Activated naive CD4-positive, alpha-beta T cell (primary cell): ENCODE data around the gene CBARP.
A peak's percentile ranks its signal among the peaks of the same experiment; 100 is the strongest.

Experiments used
- DNase-seq, 4 experiments: peaks; one replicate each; lab custom pipeline; 2025; lab: John Stamatoyannopoulos, UW

Gene CBARP

DNA sequence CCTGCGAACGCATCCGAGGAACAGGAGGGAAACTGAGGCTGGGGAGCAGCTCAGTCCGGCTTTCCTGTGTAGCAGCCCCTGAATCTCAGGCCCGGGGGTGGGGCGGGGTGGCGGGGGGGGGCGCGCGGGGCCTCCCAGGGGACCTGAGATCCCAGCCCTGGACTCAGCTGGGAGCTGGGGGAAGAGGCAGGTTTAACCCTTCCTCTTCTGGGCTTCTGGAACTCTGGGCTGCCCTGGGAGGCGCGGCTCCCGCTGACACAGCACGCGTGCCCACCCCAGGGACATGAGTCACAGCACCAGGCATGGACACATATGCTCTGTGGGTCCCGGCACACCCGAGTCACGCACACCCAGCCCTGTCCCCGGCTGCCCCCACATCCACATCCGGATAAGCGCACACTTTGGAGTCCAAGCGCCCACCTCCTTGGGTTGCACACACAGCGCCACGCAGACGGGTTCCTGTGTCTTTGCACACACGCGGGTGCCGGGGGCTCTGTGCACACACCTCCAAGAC, 27.9 kb upstream of the CBARP start:
- peak in 1 of 4 experiments; percentile 48 for DNase-seq

DNA sequence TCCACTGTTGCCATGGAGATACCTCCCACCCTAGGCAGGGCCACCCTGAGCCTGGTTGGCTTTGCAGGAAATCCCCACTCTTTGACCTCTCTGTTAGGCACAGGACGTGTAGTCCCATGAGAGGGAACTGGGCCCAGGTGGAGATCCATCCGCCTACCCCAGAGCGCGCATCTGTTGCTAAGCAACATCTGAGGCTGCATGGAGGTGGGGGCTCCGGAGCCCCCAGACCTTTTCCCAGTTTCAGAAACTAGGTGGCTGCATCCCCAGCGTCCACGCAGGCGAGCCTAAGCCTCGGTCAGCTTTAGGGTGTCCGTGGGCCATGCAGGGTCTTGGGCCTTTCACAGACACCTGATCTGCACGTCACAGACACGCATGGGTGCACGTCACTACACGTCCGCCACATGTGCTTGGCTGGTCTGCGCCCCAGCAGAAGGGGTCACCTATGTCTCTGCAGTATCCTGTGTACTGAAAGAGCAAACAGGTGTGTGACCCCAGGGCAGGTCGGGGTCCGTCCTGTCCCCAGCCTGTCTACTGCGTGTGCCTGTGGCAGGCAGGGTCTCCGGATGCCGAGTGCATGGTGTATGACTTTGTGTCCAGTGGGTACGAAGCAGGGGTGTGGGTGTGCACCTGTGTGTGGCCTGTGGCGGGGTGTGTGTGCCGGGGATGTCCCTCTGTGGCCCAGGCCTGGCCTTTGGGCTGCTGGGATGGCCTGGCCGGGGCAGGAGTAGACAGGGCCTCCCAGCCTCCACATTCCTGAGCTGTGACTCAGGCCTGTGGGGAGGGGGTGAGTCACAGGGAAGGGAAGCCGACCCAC, 27.2 kb upstream of the CBARP start:
- DNase-seq, result no peak

DNA sequence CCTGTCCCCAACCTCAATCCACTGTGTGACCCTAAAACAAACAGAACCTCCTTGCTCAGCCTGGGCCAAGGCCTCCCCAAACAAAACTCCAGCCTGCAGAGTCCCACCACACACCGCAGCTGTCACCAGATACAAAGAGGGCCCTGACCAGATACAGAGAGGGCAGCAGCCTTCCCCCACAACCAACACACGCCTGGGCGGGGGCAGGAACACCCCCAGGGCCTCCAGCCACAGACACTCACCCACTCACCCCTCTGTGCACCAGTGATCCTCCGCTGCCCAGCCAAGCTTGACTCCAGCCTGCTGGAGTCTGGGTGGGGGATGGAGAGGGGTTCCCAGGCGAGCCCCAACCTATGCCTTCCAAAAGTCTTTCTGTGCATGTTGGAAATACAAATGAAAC, 25.4 kb upstream of the CBARP start:
- no peak for DNase-seq

DNA sequence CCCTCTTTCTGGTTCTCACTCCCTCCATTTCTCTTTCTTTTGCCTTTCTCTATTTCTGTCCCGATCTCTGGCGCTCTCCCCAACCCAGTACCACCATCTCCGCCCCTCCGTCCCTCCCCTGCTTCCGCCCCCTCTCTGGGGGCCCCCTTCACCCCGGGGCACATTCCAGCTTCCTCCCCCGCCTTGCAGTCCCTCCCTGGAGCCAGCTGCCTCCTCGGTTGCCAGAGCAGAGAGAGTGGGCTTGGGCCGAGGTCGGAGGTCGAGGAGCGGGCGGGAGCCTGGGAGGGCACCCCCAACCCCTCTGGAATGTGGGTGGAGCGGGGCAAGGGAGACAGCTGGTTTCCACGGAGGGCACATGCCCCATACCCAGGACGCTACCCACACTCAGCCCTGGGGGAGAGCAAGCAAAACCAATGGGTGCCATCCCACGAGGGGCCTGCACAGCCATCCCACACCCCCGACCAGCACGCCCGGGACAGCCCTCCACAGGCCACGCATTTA, 24.9 kb upstream of the CBARP start:
- DNase-seq, result no peak

DNA sequence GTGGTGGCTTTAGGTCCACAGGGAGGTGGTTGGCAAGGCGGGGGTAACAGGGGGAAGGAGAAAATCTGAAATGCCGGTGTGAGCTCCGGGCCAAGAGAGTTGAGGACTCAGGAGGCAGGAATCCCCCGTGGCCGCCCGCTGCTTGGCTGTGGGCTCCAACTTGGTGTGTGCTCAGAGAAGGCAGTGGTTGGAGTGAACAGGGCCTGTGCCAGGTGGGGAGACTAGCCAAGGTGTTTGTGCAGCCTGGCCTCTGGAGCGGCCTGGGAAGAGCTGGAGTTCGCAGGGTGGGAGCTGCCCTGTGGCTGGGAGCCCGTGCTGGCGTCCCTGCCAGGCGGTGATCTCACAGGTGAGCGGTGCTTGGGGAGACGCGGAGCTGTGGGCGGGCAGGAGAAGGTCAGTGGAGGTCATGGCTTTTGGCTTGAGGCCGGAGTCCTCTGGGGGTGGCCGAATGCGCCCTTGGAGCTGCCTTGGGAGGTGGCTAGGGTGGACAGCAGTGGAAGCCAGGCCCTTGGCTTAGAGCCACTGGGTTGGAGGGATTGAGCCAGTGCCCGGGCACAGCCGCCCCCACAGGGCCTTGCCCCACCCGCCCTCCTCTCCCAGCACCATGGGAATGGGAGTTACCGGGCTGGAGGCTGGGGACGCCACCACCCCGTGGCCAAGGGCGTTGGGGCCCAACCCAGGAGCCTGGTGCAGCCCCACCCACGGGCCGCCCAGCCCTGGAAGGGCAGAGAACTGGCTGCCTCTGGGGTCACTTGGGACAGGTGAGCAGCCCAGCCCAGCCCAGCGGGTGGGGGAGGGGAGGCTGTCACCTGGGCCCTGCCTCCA, 24.2 kb upstream of the CBARP start:
- DNase-seq, result no peak

DNA sequence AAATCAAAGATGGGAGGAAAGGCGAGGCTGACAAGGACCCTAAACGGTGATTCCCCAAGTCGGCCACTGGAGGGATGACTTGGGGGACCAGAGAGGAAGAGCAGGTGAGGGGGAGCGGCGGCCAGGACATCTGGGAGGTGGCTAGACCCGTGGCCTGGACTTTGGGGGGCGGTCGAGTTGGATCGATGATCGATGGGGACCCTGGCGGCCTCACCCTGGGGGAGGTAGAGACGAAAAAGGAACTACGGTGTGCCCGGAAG, 23.7 kb upstream of the CBARP start:
- DNase-seq, result no peak

DNA sequence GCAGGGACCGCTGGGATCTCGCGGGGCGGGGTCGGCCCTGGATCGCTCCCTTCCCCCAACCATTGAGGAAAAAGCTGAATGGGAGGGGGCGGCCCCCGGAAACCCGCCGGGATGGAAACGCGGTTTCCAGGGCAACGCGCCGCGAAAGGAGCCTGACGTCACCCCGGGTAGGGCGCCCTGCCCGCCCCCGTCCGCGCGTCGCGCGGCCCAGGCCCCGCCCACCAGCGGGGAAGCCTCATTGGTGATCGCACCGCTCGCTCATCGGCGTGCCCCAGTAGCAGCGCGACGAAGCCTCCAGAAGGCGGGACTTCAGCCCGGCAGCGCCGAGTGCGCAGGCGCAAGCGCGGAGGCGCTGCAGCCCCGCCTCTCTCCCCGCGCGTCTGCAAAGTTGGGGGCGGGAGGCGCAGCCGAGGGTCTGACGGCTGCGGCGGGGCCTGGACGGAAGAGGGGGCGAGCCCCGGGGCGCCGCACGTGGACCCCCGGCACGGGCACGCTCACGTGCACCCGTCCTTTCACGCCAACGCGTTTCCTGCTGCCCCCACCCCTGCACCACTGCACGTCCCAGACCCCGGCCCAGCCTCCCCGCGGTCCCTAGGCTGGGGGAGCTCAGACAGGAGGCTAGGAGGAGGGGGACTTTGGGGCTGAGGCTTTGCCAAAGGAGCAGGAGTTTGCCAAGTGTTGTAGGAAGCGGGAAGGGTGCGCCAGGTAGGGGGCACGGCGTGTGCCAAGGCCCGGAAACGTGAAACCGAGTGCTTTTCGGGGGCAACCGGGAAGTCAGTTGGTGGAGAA, 23.1 kb upstream of the CBARP start:
- peak; percentile 86 to 97 (median 93) for DNase-seq

DNA sequence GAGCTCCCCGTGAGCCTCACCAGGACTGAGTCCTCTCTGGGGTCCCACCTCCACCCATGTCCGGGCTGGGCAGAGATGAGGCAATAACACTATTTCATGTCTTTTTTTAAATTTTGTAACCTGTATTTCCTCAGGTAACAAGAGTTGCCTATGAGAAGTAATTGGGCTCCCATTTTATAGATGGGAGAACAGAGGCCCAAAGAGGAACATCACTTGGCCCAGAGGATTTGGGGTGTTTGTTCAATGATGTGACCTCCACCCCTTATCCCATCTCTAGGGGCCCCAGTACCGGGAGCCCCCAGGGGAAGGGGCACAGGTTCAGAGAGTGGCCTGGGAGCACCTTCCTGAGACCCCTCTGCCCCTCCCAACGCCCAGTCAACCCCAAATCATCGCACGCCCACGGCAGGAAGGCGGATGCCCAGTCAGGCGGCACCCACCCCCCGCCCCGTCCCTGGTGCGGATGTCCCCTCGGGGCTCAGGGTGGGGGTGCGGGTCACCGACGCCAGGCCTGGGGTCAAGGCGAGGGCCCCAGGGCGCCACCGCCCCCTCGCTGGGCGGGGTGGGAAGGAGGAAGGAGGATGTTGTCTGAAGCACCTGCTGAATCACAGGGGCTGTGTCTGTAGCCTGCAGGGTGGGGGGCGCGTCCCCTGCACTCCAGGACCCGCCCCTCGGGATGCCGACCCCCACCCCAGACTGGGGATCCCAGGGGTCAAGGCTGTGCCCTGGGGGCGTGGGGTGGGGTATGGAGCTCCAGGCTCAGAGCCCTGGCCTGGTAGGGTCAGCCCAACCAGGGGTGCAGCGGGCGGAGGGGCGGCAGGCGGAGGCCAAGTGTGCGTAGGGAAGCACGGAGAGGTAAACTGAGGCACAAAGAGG, 22.3 kb upstream of the CBARP start:
- peak in 2 of 4 experiments; percentile 36 to 49 for DNase-seq

DNA sequence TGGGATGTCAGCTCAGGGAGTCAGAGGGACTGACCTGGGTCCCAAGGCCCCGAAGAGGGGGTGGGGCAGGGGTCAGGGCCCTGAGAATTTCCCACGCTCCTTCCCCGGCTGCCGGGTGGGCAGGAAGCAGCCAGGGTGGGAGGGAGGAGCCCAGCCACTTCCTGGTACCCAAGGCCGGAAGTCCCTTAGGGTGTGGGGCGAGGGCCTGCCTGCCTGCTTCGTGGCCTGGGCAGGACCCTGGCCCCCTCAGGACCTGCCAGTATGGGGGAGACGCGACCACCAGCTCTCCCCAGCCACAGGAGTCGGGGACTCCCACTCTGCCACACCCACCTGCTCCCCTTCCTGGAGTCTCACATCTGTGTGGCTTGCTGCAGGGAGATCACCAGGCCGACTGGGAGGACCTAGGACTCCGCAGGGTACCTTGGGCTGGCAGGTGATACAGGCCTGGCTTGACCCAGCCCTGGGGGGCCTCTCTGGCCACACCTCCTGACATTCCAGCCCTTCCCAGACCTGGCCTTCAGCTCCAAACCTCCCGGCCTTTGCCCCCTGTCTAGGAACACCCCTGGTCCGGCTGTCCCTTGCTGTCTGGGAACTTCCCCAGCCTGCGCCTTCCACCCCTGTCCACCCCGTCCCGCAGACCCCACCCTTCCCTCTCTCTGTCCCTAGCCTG, 21.5 kb upstream of the CBARP start:
- peak in 3 of 4 experiments; percentile 43 to 66 (median 50) for DNase-seq

DNA sequence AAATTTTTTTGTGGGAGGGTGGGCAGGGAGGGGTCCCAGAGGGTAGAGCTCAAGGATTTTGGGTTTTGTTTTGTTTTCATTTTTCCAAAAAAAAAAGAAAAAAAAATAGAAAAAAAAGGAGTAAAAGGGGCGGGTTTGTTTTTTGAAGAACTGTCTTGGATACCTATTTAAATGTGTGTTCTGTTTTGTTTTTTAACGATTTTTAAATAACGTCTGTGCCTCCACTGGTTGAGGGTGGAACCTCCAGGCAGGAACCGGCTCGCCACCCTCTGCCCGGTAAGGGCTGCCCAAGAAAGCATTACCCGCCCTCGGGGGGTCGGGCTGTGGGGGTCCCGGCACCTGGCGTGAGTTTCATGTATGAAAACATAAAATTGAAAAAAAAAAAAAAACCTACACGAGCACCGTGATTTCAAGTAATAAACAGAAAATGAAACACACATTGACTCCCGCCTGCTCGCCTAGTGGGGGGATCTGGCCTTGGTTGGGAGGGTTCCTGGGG, 21.0 kb upstream of the CBARP start:
- no peak for DNase-seq

DNA sequence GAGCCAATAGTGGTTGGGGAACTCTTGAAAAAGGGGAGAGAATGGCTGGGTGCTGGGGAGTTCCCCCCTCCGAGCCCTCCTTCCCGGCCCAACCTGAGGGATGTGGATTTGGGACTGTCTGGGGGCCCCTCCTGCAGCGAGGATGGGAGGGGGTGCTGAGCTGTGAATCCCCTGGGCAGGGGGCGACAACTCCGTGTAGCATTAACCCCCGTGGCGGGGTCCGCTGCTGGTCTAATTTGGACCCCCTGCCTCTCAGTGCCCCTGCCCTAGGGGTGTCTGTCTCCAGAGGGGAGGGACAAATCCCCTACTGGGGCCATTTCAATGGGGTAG, 20.3 kb upstream of the CBARP start:
- no peak for DNase-seq

DNA sequence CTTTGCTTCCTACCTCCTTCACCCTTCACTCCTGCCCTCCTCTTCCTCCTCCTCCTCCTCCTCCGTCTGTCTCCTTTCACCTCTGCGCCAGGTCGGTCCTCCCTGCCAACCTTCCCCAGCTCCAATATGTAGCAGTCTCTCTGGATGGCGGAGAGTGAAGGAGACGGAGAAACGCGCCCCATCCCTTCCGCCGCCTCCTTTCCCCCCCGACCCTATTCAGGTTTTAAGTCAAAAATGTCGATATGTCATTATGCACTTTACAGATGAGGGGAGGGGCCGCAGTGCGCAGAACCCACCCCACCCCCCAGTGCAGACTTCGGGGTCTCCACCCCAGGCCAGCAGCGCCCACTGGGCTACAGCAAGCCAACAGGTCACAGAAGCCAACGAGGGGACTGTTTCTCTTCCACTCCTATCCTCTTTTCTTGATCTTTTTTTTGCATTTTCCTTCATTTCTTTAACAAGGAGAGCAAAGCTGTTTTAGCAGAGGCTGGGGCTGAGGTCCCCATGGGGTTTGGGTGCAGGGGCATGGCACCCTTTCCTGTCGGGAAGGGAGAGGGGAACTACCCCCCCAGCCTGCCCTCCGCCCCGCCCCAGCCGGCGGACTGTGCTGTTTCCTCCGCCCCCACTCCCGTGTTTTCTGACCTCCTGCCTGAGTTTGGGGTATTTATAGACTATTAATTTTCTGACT, 19.8 kb upstream of the CBARP start:
- no peak for DNase-seq

DNA sequence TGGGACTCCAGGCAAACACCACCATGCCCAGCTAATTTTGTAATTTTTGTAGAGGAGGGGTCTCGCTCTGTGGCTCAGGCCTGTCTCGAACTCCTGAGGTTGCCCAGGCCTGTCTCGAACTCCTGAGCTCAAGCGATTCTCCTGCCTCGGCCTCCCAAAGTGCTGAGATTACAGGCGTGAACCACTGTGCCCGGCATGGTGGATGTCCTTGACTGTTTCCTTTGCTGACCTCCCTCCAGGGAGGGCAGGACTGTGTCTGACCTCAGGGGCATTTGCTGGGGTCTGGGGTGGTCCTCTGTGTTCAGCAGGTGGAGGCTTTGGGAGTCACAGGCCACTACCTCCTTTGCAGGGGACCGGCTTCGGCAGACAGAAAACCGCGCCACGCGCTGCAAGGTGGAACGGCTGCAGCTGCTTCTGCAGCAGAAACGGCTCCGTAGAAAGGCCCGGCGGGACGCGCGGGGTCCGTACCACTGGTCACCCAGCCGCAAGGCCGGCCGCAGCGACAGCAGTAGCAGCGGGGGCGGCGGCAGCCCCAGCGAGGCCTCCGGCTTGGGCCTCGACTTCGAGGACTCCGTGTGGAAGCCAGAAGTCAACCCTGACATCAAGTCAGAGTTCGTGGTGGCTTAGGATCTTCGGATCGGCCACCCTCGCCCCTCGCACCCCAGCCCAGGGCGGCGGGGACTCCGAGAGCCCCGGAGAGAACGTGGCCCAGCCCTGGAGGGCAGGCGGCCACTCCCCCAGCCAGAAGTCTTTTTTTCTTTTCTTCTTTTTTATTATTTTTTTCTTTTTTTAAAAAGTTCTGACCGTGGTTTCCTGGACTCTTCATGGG, 19.1 kb upstream of the CBARP start:
- DNase-seq, result no peak

DNA sequence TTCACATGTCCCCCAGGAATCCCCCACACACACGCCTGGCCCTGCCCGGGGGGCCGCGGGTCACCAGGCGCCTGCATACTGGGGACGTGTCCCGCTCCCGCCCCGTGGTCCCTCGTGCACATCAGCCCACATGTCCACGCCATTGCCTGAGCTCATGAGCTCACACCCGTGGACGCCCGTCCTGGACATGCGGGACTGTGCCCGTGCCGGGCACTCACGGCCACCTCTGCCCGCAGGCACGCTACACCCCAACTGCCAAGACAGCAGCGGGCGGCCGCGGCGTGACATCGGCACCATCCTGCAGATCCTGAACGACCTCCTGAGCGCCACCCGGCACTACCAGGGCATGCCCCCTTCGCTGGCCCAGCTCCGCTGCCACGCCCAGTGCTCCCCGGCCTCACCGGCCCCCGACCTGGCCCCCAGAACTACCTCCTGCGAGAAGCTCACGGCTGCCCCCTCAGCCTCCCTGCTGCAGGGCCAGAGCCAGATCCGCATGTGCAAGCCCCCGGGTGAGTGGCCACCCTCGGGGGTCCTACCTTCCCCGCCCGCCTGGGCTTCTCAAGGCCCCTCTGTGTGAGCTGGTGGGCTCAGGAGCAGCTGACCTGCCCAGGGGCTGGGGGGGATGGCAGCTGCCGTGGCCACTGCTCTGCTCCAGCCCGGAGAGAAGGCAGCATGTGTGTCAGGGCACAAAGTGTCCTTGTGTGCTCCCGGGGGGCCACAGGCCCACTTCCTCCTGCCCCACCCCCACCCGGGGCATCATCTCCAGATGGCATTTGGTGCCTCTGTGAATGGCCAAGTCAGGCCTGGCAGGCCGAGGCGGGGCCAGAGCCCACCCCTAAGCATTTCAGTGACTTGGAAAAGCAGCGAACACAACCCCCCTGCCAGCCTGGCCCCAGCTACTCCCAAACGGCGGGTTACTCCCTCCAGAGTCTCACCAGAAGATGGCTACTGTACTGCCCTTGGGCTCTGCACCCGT, 17.7 kb upstream of the CBARP start:
- no peak for DNase-seq

DNA sequence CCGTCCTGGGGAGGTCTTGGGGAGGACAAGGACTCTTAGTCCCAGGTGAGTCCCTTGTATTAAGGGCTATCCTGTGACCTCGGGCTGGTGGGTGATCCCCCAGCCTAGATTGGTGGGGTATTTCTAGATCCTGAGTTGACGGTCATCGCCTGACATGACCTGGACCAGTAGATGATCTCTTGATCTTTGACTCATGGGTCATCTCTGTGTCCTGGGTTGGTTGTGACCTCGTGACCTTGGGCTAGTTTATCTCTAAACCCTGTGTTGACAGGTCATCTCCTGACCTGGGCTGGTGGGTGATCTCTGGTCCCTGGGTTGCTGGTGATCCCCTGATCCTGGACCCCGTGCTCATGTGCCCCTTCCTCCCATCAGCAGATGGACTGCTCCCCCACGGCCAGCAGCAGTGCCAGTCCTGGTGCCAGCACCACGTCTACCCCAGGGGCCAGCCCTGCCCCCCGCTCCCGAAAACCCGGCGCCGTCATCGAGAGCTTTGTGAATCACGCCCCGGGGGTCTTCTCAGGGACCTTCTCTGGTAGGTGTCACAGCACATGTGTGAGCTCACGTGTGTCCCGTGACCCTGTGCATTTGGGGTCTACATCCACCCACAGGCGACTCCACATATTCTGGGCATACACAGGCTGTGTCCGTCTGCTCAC, 16.9 kb upstream of the CBARP start:
- DNase-seq, result no peak

DNA sequence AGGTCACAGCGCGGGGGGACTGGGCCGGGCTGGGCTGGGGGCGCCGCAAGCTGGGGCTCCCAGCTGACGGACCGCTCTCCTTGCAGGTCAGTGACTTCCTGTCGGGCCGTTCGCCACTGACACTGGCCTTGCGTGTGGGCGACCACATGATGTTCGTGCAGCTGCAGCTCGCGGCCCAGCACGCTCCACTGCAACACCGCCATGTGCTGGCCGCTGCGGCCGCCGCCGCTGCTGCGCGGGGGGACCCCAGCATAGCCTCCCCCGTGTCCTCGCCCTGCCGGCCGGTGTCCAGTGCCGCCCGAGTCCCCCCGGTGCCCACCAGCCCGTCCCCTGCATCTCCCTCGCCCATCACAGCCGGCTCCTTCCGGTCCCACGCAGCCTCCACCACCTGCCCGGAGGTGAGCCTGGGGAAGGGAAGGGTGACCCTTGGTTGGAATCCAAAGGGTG, 16.3 kb upstream of the CBARP start:
- DNase-seq, result no peak

DNA sequence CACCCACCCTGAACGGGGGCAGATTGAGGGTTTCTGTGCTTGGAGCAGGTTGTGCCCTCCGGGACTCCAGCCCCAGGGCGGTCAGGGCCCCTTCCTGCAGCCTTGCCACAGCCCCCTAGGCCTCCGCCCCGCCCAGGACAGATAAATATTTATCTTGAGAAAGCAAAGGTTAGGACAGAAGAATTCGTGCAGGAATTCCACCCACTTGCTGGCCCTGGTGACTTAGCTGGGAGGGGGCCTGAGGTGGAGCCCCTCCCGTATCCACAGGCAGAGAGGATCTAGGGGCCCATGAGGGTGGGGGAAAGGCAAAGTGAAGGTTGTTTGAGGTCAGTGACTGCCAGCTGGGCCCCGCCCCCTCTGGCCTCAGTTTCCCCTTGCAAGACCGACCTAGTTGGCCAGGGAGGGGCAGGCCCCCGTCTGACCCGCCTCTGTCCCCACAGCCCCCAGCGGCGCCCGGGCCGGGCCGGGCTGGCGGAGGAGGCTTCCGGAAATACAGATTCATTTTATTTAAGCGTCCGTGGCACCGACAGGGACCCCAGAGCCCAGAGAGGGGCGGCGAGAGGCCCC, 15.8 kb upstream of the CBARP start:
- no peak for DNase-seq
